ENCODE results near the gene FOXE3.

Gene FOXE3

GRCh38 chr1:47415728-47416318 is at the start of gene FOXE3:
Gene FOXE3 (plus strand): TSS chr1:47416285. CDS start chr1:47416316, 31 bp downstream.
- no peaks in the 10 kb centered on the region for H3K36me3 Mint-ChIP-seq (ENCODE audit: low read depth)
- H3K4me3 Mint-ChIP-seq = peak within 1 kb of the TSS; percentile 73
- peaks cover 50% of the 10 kb centered on the region for H3K4me1 Mint-ChIP-seq (ENCODE audit: low read depth)
- intact Hi-C loops (cut with micrococcal nuclease) = no loop called here
- peaks cover 68% of the 10 kb centered on the region for H3K27me3 Mint-ChIP-seq
- H3K9me3 Mint-ChIP-seq = no peaks in the 10 kb centered on the region
- H3K27ac Mint-ChIP-seq = peak within 1 kb of the TSS; percentile 62

DNA sequence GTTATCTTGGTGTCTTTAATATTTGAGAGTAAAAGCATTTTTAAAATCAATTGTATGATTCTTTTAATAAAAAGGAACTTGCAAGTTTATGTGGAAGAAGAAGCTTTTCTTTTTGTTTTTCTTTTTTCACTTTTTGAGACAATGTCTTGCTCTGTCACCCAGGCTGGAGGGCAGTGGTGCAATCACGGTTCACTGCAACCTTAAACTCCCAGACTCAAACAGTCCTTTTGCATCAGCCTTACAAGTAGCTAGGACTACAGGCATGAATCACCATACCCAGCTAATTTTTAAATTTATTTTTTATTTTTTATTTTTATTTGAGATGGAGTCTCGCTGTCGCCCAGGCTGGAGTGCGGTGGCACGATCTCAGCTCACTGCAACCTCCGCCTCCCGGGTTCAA is 48.4 kb upstream of the FOXE3 start:
- H3K27ac Mint-ChIP-seq = no peak overlapping the region
- intact Hi-C loops (cut with micrococcal nuclease) = no loop called here
- H3K4me1 Mint-ChIP-seq (ENCODE audit: low read depth) = no peaks in the 10 kb centered on the region
- no peaks in the 10 kb centered on the region for H3K9me3 Mint-ChIP-seq
- H3K27me3 Mint-ChIP-seq = no peaks in the 10 kb centered on the region
- no peak overlapping the region for H3K4me3 Mint-ChIP-seq
- peaks cover 46% of the 10 kb centered on the region for H3K36me3 Mint-ChIP-seq (ENCODE audit: low read depth)

GRCh38 chr1:47371016-47371517 is 45.0 kb upstream of the FOXE3 start:
- no peaks in the 10 kb centered on the region for H3K4me1 Mint-ChIP-seq (ENCODE audit: low read depth)
- H3K27ac Mint-ChIP-seq = no peak overlapping the region
- H3K36me3 Mint-ChIP-seq (ENCODE audit: low read depth) = peaks cover 80% of the 10 kb centered on the region
- no peak overlapping the region for H3K4me3 Mint-ChIP-seq
- H3K9me3 Mint-ChIP-seq = no peaks in the 10 kb centered on the region
- intact Hi-C loops (cut with micrococcal nuclease) = no loop called here
- H3K27me3 Mint-ChIP-seq = no peaks in the 10 kb centered on the region

GRCh38 chr1:47374501-47374900 is 41.6 kb upstream of the FOXE3 start:
- Mint-ChIP-seq H3K27me3 (no peaks in the 10 kb centered on the region), H3K4me1 (ENCODE audit: low read depth) (no peaks in the 10 kb centered on the region), H3K27ac (no peak overlapping the region), H3K4me3 (no peak overlapping the region), H3K36me3 (ENCODE audit: low read depth) (peaks cover 79% of the 10 kb centered on the region), H3K9me3 (no peaks in the 10 kb centered on the region)
- intact Hi-C loops (cut with micrococcal nuclease) = no loop called here

GRCh38 chr1:47378147-47378546 is 37.9 kb upstream of the FOXE3 start:
- Mint-ChIP-seq H3K27ac (no peak overlapping the region), H3K36me3 (ENCODE audit: low read depth) (peaks cover 73% of the 10 kb centered on the region), H3K4me1 (ENCODE audit: low read depth) (no peaks in the 10 kb centered on the region), H3K4me3 (no peak overlapping the region), H3K9me3 (no peaks in the 10 kb centered on the region), H3K27me3 (no peaks in the 10 kb centered on the region)
- intact Hi-C loops (cut with micrococcal nuclease) = no loop called here

GRCh38 chr1:47380699-47381098 is 35.4 kb upstream of the FOXE3 start:
- Mint-ChIP-seq H3K36me3 (ENCODE audit: low read depth) (peaks cover 53% of the 10 kb centered on the region), H3K4me3 (no peak overlapping the region), H3K27ac (no peak overlapping the region), H3K9me3 (no peaks in the 10 kb centered on the region), H3K27me3 (no peaks in the 10 kb centered on the region), H3K4me1 (ENCODE audit: low read depth) (no peaks in the 10 kb centered on the region)
- intact Hi-C loops (cut with micrococcal nuclease) = no loop called here

DNA sequence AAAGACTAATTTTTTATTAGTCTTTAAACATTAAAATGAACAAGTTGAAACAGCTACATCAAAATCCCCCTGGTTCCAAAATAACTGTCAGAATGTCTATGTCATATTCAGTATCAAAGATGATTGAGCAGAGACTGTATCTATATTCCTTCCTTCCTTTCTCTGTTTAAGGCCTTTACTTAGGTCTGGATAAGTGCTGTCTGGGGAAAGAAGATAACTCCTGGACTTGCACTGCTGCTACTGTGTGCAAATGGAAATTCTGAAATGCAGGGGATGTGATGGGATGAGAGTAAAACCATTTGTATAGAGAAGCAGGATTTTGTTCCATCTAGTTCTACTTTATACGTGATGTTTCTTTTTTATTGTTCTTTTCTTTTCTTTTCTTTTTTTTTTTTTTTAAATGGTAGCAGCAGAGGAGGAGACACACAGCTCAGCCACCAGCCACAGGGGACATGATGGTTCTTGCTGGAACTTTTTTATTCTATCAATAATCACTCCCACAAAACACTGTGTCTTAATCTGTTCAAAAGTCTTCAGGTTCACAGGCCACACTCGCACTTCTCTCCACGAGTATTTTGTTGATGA is 33.6 kb upstream of the FOXE3 start:
- H3K4me3 Mint-ChIP-seq = no peak overlapping the region
- intact Hi-C loops (cut with micrococcal nuclease) = no loop called here
- H3K36me3 Mint-ChIP-seq (ENCODE audit: low read depth) = peaks cover 45% of the 10 kb centered on the region
- peaks cover 6% of the 10 kb centered on the region for H3K27me3 Mint-ChIP-seq
- no peak overlapping the region for H3K27ac Mint-ChIP-seq
- no peaks in the 10 kb centered on the region for H3K4me1 Mint-ChIP-seq (ENCODE audit: low read depth)
- no peaks in the 10 kb centered on the region for H3K9me3 Mint-ChIP-seq

DNA sequence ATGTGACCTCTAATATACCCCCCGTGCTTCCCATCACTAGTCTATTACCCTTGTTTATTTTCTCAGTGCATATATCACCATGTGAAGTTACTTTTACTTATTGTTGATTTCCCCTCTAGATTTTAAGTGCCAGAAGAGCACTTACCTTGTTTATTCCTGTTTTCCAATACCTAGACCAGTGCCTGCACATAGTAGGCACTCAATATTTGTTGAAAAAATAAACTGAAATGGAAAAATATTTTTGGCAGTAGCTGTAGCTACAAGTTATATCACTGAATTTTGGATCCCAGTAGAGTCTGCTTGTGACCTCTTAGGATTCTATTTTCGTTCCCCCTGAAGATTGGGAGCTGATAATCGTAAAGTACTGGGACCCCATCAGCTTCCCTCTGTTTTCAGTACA is 32.0 kb upstream of the FOXE3 start:
- Mint-ChIP-seq H3K4me1 (ENCODE audit: low read depth) (no peaks in the 10 kb centered on the region), H3K27me3 (peaks cover 17% of the 10 kb centered on the region), H3K36me3 (ENCODE audit: low read depth) (peaks cover 40% of the 10 kb centered on the region), H3K9me3 (no peaks in the 10 kb centered on the region), H3K4me3 (no peak overlapping the region), H3K27ac (no peak overlapping the region)
- intact Hi-C loops (cut with micrococcal nuclease) = no loop called here

DNA sequence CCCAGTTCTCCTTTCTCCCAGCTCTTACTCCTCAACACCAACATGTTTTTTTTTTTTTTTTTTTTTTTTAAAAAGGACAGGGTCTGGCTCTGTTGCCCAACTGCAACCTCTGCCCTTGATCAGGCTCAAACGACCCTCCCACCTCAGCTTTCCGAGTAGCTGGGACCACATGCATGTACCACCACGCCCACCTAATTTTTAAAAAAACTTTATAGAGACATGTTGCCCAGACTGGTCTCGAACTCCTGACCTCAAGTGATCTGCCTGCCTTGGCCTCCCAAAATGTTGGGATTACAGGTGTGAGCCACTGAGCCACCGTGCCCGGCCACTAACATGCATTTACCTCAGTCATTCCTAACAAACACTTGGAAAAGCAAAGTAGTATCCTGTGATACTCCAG is 31.1 kb upstream of the FOXE3 start:
- no peak overlapping the region for H3K27ac Mint-ChIP-seq
- H3K27me3 Mint-ChIP-seq = peaks cover 23% of the 10 kb centered on the region
- peaks cover 30% of the 10 kb centered on the region for H3K36me3 Mint-ChIP-seq (ENCODE audit: low read depth)
- intact Hi-C loops (cut with micrococcal nuclease) = loop anchor here (5.0 kb wide), 1 partner anchor 52 kb away; the partner anchor contains the start of gene FOXD2
- H3K4me1 Mint-ChIP-seq (ENCODE audit: low read depth) = no peaks in the 10 kb centered on the region
- no peaks in the 10 kb centered on the region for H3K9me3 Mint-ChIP-seq
- H3K4me3 Mint-ChIP-seq = no peak overlapping the region

DNA sequence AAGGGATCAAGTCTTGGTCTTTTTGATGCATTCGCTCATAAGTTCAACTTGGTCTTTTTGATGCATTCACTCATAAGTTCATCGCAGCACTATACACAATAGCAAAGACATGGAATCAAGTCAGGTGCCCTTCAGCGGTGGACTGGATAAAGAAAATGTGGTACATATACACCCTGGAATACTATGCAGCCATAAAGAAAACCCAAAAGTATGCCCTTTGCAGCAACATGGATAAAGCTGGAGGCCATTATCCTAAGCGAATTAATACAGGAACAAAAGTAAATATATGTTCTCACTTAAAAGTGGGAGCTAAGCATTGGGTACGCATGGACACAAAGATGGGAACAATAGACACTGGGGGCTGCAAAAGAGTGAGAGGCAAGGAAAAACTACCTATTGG is 29.8 kb upstream of the FOXE3 start:
- H3K27me3 Mint-ChIP-seq = peaks cover 26% of the 10 kb centered on the region
- intact Hi-C loops (cut with micrococcal nuclease) = loop anchor here (5.0 kb wide), 1 partner anchor 51 kb away; the partner anchor contains the start of gene FOXD2

GRCh38 chr1:47388030-47388890 is 27.8 kb upstream of the FOXE3 start:
- no peaks in the 10 kb centered on the region for H3K9me3 Mint-ChIP-seq
- intact Hi-C loops (cut with micrococcal nuclease) = loop anchor here (1.0 to 5.0 kb wide), 4 partner anchors 36 to 338 kb away; partner anchors contain the start of gene FOXD2
- H3K27ac Mint-ChIP-seq = no peak overlapping the region
- no peak overlapping the region for H3K4me3 Mint-ChIP-seq
- H3K27me3 Mint-ChIP-seq = peaks cover 40% of the 10 kb centered on the region
- H3K4me1 Mint-ChIP-seq (ENCODE audit: low read depth) = peaks cover 8% of the 10 kb centered on the region
- peaks cover 5% of the 10 kb centered on the region for H3K36me3 Mint-ChIP-seq (ENCODE audit: low read depth)

More for the DNA sequence above, 29.8 kb upstream of the FOXE3 start:
- peaks cover 19% of the 10 kb centered on the region for H3K36me3 Mint-ChIP-seq (ENCODE audit: low read depth)
- peaks cover 7% of the 10 kb centered on the region for H3K4me1 Mint-ChIP-seq (ENCODE audit: low read depth)
- H3K4me3 Mint-ChIP-seq = no peak overlapping the region
- H3K9me3 Mint-ChIP-seq = no peaks in the 10 kb centered on the region
- no peak overlapping the region for H3K27ac Mint-ChIP-seq

GRCh38 chr1:47388891-47389238 is 27.2 kb upstream of the FOXE3 start:
- Mint-ChIP-seq H3K27me3 (peaks cover 46% of the 10 kb centered on the region), H3K27ac (no peak overlapping the region), H3K9me3 (no peaks in the 10 kb centered on the region), H3K4me3 (no peak overlapping the region), H3K36me3 (ENCODE audit: low read depth) (no peaks in the 10 kb centered on the region), H3K4me1 (ENCODE audit: low read depth) (peaks cover 8% of the 10 kb centered on the region)
- intact Hi-C loops (cut with micrococcal nuclease) = loop anchor here (1.0 to 5.0 kb wide), 4 partner anchors 35 to 337 kb away; partner anchors contain the start of gene FOXD2

GRCh38 chr1:47389731-47390130 is 26.4 kb upstream of the FOXE3 start:
- Mint-ChIP-seq H3K4me1 (ENCODE audit: low read depth) (peaks cover 8% of the 10 kb centered on the region), H3K27me3 (peaks cover 49% of the 10 kb centered on the region), H3K9me3 (no peaks in the 10 kb centered on the region), H3K36me3 (ENCODE audit: low read depth) (no peaks in the 10 kb centered on the region), H3K27ac (no peak overlapping the region), H3K4me3 (no peak overlapping the region)
- intact Hi-C loops (cut with micrococcal nuclease) = loop anchor here (2.0 to 5.0 kb wide), 2 partner anchors 19 to 48 kb away; partner anchors contain the start of gene FOXD2

GRCh38 chr1:47390843-47391242 is 25.2 kb upstream of the FOXE3 start:
- no peak overlapping the region for H3K27ac Mint-ChIP-seq
- no peaks in the 10 kb centered on the region for H3K36me3 Mint-ChIP-seq (ENCODE audit: low read depth)
- H3K4me1 Mint-ChIP-seq (ENCODE audit: low read depth) = peaks cover 8% of the 10 kb centered on the region
- H3K4me3 Mint-ChIP-seq = no peak overlapping the region
- H3K27me3 Mint-ChIP-seq = peaks cover 55% of the 10 kb centered on the region
- no peaks in the 10 kb centered on the region for H3K9me3 Mint-ChIP-seq
- intact Hi-C loops (cut with micrococcal nuclease) = loop anchor here (2.0 kb wide), 1 partner anchor 18 kb away; no protein-coding TSS in a partner anchor

Data from dendritic cell treated with granulocyte-macrophage colony-stimulating factor and Interleukin-4, amounts not matched to agents 40 ng/mL and 50 ng/mL, for 4 days (primary cell).